Measurements from ENCODE around the gene SEC16A.
A peak's percentile ranks its signal among the peaks of the same experiment; 100 is the strongest.

The SEC16A gene

DNA sequence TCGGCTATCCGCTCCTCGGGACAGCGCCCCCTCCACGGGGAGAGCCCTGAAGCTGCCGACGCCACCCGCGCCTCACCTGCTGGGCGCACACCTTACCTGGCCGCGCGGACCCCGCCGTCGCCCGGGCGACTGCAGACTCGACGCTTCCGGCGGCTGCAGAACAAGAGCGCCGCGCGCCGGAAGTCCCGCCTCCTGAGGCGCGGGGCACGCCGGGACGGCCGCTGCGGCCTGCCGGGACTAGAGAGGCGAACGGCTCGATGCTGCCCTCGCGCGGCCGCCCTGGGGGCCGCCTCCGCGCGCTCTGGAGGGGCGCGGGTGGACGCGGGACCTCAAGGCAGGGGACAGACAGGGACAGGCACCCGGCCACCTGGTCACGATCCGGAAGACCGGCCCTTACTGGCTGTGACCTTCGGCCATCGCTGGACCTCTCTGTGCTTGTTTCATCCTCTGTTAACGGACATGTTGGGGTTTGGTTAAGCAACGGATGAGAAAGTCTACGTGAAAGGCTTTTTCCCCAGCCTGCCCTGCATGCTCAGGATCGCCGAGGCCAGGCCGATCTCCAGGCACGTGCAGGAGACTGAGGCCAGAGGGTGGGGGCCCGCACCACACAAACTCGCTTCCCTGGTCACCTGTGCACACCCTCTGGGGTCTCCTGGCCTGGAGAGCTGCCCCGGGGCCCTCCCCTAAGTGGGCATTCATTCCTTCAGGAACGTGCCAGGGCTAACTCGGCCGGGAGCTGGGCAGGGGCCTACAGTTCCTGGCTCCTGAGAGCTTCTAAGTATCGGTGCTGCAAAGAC lies 82.6 kb downstream of the SEC16A start, which contains the start of gene SNAPC4:
Gene SNAPC4, minus strand, starts transcription at position 133 of the 797 bp plus-strand sequence. CDS start 1,742 bp downstream, outside the sequence.
- in situ Hi-C loops (cut with MboI; ENCODE audit: low sequenced_read_pairs, unreplicated experiment): no loop called here
- DNase-seq (ENCODE audit: low spot score): peak; percentile 98
- TF ChIP-seq, protein P1, sequence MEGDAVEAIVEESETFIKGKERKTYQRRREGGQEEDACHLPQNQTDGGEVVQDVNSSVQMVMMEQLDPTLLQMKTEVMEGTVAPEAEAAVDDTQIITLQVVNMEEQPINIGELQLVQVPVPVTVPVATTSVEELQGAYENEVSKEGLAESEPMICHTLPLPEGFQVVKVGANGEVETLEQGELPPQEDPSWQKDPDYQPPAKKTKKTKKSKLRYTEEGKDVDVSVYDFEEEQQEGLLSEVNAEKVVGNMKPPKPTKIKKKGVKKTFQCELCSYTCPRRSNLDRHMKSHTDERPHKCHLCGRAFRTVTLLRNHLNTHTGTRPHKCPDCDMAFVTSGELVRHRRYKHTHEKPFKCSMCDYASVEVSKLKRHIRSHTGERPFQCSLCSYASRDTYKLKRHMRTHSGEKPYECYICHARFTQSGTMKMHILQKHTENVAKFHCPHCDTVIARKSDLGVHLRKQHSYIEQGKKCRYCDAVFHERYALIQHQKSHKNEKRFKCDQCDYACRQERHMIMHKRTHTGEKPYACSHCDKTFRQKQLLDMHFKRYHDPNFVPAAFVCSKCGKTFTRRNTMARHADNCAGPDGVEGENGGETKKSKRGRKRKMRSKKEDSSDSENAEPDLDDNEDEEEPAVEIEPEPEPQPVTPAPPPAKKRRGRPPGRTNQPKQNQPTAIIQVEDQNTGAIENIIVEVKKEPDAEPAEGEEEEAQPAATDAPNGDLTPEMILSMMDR (IDR thresholded peaks at IDR 0.05; ENCODE audit: borderline replicate concordance, control extremely low read depth, extremely low read depth, insufficient read depth, missing control alignments): peak; percentile 97

DNA sequence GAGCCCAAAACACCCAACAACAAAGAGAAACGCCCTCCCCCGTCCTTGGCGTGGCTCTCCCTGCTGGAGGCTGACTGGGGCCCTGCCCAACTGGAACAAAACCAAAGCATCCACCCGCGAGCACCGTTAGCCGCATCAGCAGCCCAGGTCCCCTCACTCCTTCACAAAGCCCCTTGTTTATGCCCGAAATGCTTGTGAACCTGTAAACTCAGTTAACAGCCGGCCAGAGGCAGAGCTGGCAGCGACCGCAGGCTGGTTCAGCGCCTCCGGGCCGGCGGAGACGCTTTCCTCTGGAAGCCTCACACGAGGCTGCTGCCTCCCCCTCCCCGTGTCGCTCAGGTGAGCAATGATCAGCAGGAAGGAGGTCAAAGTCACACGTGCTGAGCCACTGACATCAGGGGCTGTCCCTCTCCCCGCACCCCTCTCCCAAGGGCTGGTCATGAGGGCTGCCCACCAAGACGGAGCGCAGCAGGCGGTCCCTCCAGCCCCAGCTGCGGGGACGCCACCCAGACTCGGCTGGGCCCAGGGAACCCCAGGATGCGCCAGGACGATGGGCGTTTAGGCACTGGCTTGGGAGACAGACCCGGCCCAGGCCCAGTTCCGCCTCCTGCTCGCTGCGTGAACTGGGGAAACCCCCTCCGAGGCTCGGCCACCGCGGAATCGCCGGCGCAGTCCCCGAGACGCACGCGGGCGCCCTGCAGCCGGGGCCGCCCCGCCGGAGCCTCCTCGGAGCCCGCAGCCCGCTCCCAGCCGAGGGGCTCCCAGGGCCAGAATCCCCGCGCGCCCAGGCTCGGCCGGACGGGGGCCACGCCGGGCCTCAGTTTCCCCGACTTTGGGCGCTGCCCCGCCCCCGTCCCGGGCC lies 83.4 kb downstream of the SEC16A start:
- in situ Hi-C loops (cut with MboI; ENCODE audit: low sequenced_read_pairs, unreplicated experiment): no loop called here
- peak; percentile 71 for DNase-seq (ENCODE audit: low spot score)
- TF ChIP-seq, protein P1 (IDR thresholded peaks at IDR 0.05; ENCODE audit: borderline replicate concordance, control extremely low read depth, extremely low read depth, insufficient read depth, missing control alignments): no peak

DNA sequence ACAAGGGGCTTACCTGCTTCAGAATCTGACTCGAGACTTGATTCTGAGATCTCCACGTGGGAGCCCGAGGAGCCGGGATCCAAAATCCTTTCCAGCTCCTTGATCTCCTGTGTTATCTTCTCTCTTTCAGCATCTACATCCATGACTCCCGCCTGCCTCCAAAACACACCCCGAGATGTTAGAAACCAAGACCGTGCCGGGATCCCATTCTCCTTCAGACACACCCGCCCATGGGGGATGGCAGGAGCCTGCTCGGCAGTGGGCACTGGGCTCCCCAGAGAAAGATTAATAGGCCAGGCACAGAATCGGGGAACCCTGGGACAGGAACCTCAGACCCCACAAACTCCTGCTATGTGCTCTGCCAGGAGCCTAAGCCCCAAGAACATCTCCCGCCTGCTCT lies 84.6 kb downstream of the SEC16A start:
- no peak for DNase-seq (ENCODE audit: low spot score)
- in situ Hi-C loops (cut with MboI; ENCODE audit: low sequenced_read_pairs, unreplicated experiment): no loop called here
- TF ChIP-seq, protein P1 (IDR thresholded peaks at IDR 0.05; ENCODE audit: borderline replicate concordance, control extremely low read depth, extremely low read depth, insufficient read depth, missing control alignments): no peak

DNA sequence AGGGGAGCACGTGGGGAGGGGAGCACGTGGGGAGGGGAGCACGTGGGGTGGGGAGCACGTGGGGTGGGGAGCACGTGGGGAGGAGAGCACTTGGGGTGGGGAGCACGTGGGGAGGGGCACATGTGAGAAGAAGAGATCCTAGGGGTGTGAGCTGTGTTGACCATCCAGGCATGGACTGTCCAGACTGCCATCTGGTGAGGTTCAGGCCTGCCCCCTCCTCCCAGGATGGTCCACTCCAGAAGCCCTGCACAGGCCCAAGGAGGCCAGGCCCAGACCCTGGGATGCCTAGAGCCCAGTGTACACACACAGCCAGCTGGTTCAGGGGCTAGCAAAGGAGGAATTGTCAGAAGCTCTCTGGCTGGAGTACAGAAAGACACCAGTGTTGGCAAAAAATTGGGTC lies 85.2 kb downstream of the SEC16A start:
- TF ChIP-seq, protein P1 (IDR thresholded peaks at IDR 0.05; ENCODE audit: borderline replicate concordance, control extremely low read depth, extremely low read depth, insufficient read depth, missing control alignments): no peak
- no peak for DNase-seq (ENCODE audit: low spot score)
- in situ Hi-C loops (cut with MboI; ENCODE audit: low sequenced_read_pairs, unreplicated experiment): no loop called here

DNA sequence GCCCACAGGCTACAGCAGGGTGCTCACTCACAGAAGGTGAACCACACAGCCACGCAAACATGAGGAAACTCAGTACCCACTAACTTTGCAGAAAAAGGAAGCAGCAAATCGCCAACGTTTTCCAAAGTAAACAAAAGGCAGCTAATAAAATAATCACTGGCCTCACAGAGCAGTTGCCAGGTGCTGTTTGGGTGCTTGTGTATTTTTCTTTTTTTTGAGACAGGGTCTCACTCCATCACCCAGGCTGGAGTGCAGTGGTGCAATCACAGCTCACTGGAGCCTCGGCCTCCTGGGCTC lies 86.7 kb downstream of the SEC16A start:
- in situ Hi-C loops (cut with MboI; ENCODE audit: low sequenced_read_pairs, unreplicated experiment): no loop called here
- TF ChIP-seq, protein P1 (IDR thresholded peaks at IDR 0.05; ENCODE audit: borderline replicate concordance, control extremely low read depth, extremely low read depth, insufficient read depth, missing control alignments): no peak
- no peak for DNase-seq (ENCODE audit: low spot score)

DNA sequence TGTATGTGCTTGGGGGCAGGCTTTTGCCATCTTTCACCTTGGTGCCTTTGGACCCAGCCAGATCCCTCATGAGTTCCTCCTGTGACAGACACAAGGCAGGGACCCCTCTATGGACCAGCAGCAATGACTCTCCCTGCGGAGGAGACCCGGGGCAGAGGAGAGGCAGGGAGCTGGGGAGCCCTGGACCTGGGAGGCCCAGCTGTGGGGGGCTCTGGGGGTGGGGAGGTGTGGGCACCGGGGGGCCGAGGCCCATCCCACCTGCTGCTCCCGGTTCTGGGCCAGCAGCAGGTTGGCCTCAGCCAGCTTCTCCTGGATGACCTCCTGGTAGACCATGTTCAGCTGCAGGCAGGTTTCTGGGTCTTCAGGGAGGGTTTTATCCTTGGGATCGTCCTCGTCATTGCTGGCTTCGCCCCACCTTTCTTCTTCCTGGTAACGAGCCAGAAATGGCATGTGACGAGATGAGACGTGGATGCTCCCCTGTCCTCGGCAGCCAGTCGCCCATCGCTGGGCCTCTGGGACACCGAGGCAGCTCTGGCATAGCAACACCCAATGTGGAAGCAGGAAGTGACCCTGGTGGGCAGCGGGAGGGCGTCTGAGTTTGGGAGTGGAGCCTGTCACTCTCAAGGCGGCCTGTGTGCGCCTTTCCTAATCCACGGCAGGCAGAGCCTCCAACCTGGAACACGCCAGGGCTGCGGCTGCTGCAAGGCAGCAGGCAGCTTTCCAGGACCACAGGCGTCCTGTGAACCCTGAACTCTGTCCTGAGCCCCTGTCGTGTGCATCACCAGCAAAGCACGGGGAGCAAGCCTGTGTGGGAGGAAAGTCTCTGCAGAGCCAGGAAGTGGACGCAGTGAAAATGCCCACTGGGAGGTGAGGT lies 87.3 kb downstream of the SEC16A start:
- no peak for DNase-seq (ENCODE audit: low spot score)
- in situ Hi-C loops (cut with MboI; ENCODE audit: low sequenced_read_pairs, unreplicated experiment): no loop called here
- TF ChIP-seq, protein P1 (IDR thresholded peaks at IDR 0.05; ENCODE audit: borderline replicate concordance, control extremely low read depth, extremely low read depth, insufficient read depth, missing control alignments): no peak

Data from GM13976 (cell line).